ENCODE data around the gene SLC25A21. TPM values are rescaled to one million over a fixed set of nuclear protein-coding genes. Genes with fewer than 3 reads are reported as not detected.

The SLC25A21 gene
- total and polyA plus RNA-seq, 7 donors, result 0.07 to 0.37 (median 0.18) TPM; not detected in 1

DNA sequence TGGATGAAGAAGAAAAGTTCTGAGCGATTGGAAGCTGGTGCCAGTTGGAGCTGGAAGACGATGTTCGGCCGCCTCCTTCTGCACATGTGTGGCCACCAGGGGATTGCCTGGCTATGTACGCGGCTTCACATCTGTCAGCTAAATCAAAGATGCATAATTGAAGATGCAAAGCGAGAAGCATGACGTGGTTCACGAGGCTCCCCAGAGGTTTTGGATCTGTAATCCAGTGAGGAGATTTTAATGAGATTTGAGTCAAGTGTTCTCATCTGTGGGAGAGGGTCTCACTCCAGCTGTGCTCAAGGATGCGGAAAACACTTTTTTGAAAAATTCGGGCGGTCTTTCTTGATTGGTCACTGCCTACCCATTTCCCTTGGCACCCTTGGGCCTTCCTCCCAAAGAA, 416.2 kb downstream of the SLC25A21 start:
- WGBS, 3 donors, result 23 to 32% (median 31%) methylated on average over 12 of the region's 12 CpGs
- Histone ChIP-seq H3K27ac (no peak overlapping the region), H3K9me3 (no peaks in the 10 kb centered on the region), H3K4me1 (no peaks in the 10 kb centered on the region), H3K36me3 (ENCODE audit: insufficient read depth in 1 of 2, low read depth in 1 of 2) (no peaks in the 10 kb centered on the region), H3K27me3 (ENCODE audit: insufficient read depth in 3 of 3, low read length in 2 of 3) (no peaks in the 10 kb centered on the region), H3K4me3 (no peak overlapping the region)
- ATAC-seq, result no peak
- no peak for TF ChIP-seq CTCF (IDR thresholded peaks at IDR 0.05)
- intact Hi-C loops (cut with DNase I), result no loop called here
- DNase-seq, result no peak

DNA sequence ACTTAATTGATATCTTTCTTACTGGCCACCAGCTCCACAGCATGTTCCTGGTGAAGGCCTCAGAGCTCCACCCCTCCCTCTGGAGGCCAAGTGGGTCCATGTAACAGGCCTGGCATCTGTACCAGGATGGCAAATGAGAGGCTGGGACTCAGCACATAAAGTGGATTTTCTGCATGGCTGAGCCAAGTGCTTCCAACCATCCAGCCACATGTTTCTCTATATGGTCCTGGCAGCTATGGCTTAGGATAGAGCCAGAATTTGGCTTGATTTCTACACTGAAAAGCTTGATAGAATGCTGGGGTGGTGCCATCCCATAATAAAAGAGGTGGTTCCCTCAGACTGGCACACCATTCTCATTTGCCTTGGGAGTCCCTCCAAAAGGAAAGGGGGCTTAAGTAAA, 416.6 kb downstream of the SLC25A21 start:
- no peak overlapping the region for H3K4me3 ChIP-seq
- H3K27ac ChIP-seq, result no peak overlapping the region
- ATAC-seq, result no peak
- no peaks in the 10 kb centered on the region for H3K27me3 ChIP-seq (ENCODE audit: insufficient read depth in 3 of 3, low read length in 2 of 3)
- H3K36me3 ChIP-seq (ENCODE audit: insufficient read depth in 1 of 2, low read depth in 1 of 2), result no peaks in the 10 kb centered on the region
- no peaks in the 10 kb centered on the region for H3K4me1 ChIP-seq
- TF ChIP-seq CTCF (IDR thresholded peaks at IDR 0.05), result no peak
- intact Hi-C loops (cut with DNase I), result no loop called here
- no peaks in the 10 kb centered on the region for H3K9me3 ChIP-seq
- DNase-seq, result no peak

GRCh38 chr14:36751920-36752319, 420.5 kb downstream of the SLC25A21 start:
- no peak for TF ChIP-seq CTCF (IDR thresholded peaks at IDR 0.05)
- Histone ChIP-seq H3K27ac (no peak overlapping the region), H3K36me3 (ENCODE audit: insufficient read depth in 1 of 2, low read depth in 1 of 2) (no peaks in the 10 kb centered on the region), H3K9me3 (no peaks in the 10 kb centered on the region), H3K27me3 (ENCODE audit: insufficient read depth in 3 of 3, low read length in 2 of 3) (no peaks in the 10 kb centered on the region), H3K4me1 (no peaks in the 10 kb centered on the region), H3K4me3 (no peak overlapping the region)
- DNase-seq, result no peak
- 91 to 95% (median 92%) methylated on average over 3 of the region's 3 CpGs for WGBS, 3 donors
- intact Hi-C loops (cut with DNase I), result no loop called here
- ATAC-seq, result no peak

DNA sequence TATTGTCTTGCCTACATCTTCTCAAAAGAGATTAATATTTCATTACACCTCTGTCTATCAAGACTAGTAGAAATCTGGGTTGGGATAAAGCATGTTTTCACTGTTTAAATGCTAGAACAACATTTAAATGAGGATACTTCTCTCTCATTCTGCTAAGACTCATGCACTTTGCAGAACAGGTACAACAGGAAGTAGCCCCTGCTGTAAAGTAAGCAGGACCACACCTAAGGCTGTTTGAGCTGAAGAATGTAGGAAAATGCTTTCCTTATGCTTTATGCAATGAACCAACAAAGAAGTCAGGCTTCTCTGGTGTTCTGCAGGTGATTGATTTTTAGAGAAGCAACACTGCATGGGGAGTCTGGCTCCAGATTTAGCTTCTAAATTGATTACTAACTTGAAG, 421.3 kb downstream of the SLC25A21 start:
- H3K4me3 ChIP-seq, result no peak overlapping the region
- no peak for ATAC-seq
- no peaks in the 10 kb centered on the region for H3K4me1 ChIP-seq
- H3K27ac ChIP-seq, result no peak overlapping the region
- no peak for DNase-seq
- no peaks in the 10 kb centered on the region for H3K27me3 ChIP-seq (ENCODE audit: insufficient read depth in 3 of 3, low read length in 2 of 3)
- TF ChIP-seq CTCF (IDR thresholded peaks at IDR 0.05), result no peak
- H3K9me3 ChIP-seq, result no peaks in the 10 kb centered on the region
- no peaks in the 10 kb centered on the region for H3K36me3 ChIP-seq (ENCODE audit: insufficient read depth in 1 of 2, low read depth in 1 of 2)
- intact Hi-C loops (cut with DNase I), result no loop called here

GRCh38 chr14:36750244-36750643, 422.2 kb downstream of the SLC25A21 start:
- H3K27ac ChIP-seq, result no peak overlapping the region
- H3K36me3 ChIP-seq (ENCODE audit: insufficient read depth in 1 of 2, low read depth in 1 of 2), result no peaks in the 10 kb centered on the region
- 61 to 87% (median 71%) methylated on average over 1 of the region's 1 CpG for WGBS, 3 donors
- H3K4me1 ChIP-seq, result no peaks in the 10 kb centered on the region
- intact Hi-C loops (cut with DNase I), result no loop called here
- ATAC-seq (no peak), DNase-seq (no peak)
- H3K27me3 ChIP-seq (ENCODE audit: insufficient read depth in 3 of 3, low read length in 2 of 3), result no peaks in the 10 kb centered on the region
- H3K4me3 ChIP-seq, result no peak overlapping the region
- TF ChIP-seq CTCF (IDR thresholded peaks at IDR 0.05), result no peak
- peaks cover 3% of the 10 kb centered on the region for H3K9me3 ChIP-seq

Measured in psoas muscle (tissue), 8 donors.